ENCODE results near the gene KHDRBS2. TPM values are rescaled to one million over a fixed set of nuclear protein-coding genes. Genes with fewer than 3 reads are reported as not detected.

Gene KHDRBS2
- total RNA-seq, 1 donor from 2014 or later: 6.9 TPM

DNA sequence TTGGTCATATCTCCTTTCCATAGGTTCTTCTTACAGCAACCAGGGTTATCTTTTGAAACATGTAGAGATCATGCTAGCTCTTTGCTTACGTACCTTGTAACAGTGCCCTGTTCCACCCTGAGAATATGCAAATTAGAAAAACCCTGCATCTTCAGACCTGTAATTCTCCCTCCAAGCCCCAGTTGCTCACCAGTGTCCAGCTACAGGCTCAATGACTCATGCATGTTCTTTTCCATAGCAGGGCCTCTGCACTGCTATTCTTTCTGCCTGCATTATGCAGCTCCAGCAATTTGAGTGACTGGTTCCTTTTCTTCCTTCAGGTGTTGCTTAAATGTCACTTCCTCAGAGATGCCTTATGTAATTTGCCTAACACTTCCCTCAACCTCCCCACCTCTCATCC, 636.2 kb downstream of the KHDRBS2 start:
- H3K27me3 Mint-ChIP-seq: no peaks in the 10 kb centered on the region
- intact Hi-C loops (cut with micrococcal nuclease): no loop called here
- H3K4me3 Mint-ChIP-seq: no peak overlapping the region
- H3K36me3 Mint-ChIP-seq (ENCODE audit: low read depth): peaks cover 12% of the 10 kb centered on the region
- no peak for TF ChIP-seq CTCF (IDR thresholded peaks at IDR 0.05)
- no peak for ATAC-seq (ENCODE audit: low read depth)
- DNase-seq: no peak
- ChIA-PET CTCF (no interaction called here), POLR2A (no interaction called here)
- peaks cover 8% of the 10 kb centered on the region for H3K4me1 Mint-ChIP-seq
- no peak overlapping the region for H3K27ac Mint-ChIP-seq
- peaks cover 3% of the 10 kb centered on the region for H3K9me3 Mint-ChIP-seq

DNA sequence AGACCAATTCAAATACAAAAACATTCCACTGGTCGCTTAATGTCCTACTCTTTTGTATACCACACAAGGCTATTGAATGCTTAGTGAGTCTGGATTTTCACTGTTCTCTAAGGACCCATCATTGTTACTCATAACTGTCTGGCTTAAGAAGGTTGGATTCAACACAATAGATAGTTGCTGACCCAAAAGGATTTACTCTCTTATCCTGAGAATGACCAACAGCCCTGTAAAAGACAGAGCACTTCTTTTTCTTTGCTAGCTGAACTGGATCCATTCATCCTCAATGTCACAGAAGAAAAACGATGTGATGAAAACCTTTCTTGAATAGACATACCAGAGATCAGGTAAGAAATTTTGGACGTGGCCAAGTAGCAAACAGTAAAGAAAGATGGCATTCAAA, 645.6 kb downstream of the KHDRBS2 start:
- H3K36me3 Mint-ChIP-seq (ENCODE audit: low read depth): peaks cover 14% of the 10 kb centered on the region
- no peak for ATAC-seq (ENCODE audit: low read depth)

More for the DNA sequence above, 645.6 kb downstream of the KHDRBS2 start:
- POLR2A ChIA-PET: no interaction called here
- intact Hi-C loops (cut with micrococcal nuclease): no loop called here
- no peaks in the 10 kb centered on the region for H3K27me3 Mint-ChIP-seq
- TF ChIP-seq CTCF (IDR thresholded peaks at IDR 0.05): no peak
- H3K9me3 Mint-ChIP-seq: peaks cover 12% of the 10 kb centered on the region
- DNase-seq: no peak
- CTCF ChIA-PET: no interaction called here
- H3K4me3 Mint-ChIP-seq: no peak overlapping the region
- H3K4me1 Mint-ChIP-seq: no peaks in the 10 kb centered on the region
- no peak overlapping the region for H3K27ac Mint-ChIP-seq
